Measurements from ENCODE around the gene LRRC51. TPM values are rescaled to one million over a fixed set of nuclear protein-coding genes. Genes with fewer than 3 reads are reported as not detected.
"Not testable (repeated sequence)": the region's sequence is repeated elsewhere in the genome, so short reads cannot be mapped to it uniquely, and the experiment has no call there.

LRRC51 gene
- total RNA-seq, 4 donors from 2014 or later, result 9.1 to 10.0 (median 9.2) TPM

- H3K4me1 ChIP-seq, result no peaks in the 10 kb centered on the region
- WGBS, result 70% methylated on average over 2 of the region's 2 CpGs
- peaks cover 0 to 3% (median 0%) of the 10 kb centered on the region in 4 donors for H3K27me3 ChIP-seq
- TF ChIP-seq POLR2AphosphoS5 (IDR thresholded peaks at IDR 0.05) (no peak), EP300 (IDR thresholded peaks at IDR 0.05) (no peak), CTCF (IDR thresholded peaks at IDR 0.05) (no peak), POLR2A (IDR thresholded peaks at IDR 0.05; ENCODE audit: low read depth) (no peak)
- no peaks in the 10 kb centered on the region for H3K9me3 ChIP-seq
- no peaks in the 10 kb centered on the region for H3K36me3 ChIP-seq
- intact Hi-C loops (cut with DNase I), result no loop called here
- no peak for DNase-seq (ENCODE audit: extremely low spot score)
- H3K4me3 ChIP-seq, result no peak overlapping the region
- H3K27ac ChIP-seq (replicated peaks in 1 of 4), result no peak overlapping the region
Measured at GRCh38 chr11:72127923-72128322, 47.3 kb downstream of the LRRC51 start.

GRCh38 chr11:72129381-72129780 lies 48.7 kb downstream of the LRRC51 start:
- no peaks in the 10 kb centered on the region for H3K4me1 ChIP-seq
- H3K9me3 ChIP-seq, result no peaks in the 10 kb centered on the region
- no peak overlapping the region for H3K4me3 ChIP-seq
- TF ChIP-seq CTCF (IDR thresholded peaks at IDR 0.05), result no peak
- TF ChIP-seq POLR2AphosphoS5 (IDR thresholded peaks at IDR 0.05), result no peak
- no peak for TF ChIP-seq EP300 (IDR thresholded peaks at IDR 0.05)
- no peak for TF ChIP-seq POLR2A (IDR thresholded peaks at IDR 0.05; ENCODE audit: low read depth)
- H3K27ac ChIP-seq (replicated peaks in 1 of 4), result no peak overlapping the region
- no peaks in the 10 kb centered on the region for H3K36me3 ChIP-seq
- intact Hi-C loops (cut with DNase I), result no loop called here
- WGBS, result 87% methylated on average over 3 of the region's 3 CpGs
- H3K27me3 ChIP-seq, result peaks cover 0 to 4% (median 0%) of the 10 kb centered on the region in 4 donors
- DNase-seq (ENCODE audit: extremely low spot score), result no peak

- peaks cover 0 to 7% (median 0%) of the 10 kb centered on the region in 4 donors for H3K27me3 ChIP-seq
- no peak for TF ChIP-seq CTCF (IDR thresholded peaks at IDR 0.05)
- no peak for TF ChIP-seq POLR2AphosphoS5 (IDR thresholded peaks at IDR 0.05)
- TF ChIP-seq POLR2A (IDR thresholded peaks at IDR 0.05; ENCODE audit: low read depth), result no peak
- TF ChIP-seq EP300 (IDR thresholded peaks at IDR 0.05), result no peak
- DNase-seq (ENCODE audit: extremely low spot score), result no peak
- intact Hi-C loops (cut with DNase I), result no loop called here
- H3K9me3 ChIP-seq, result no peaks in the 10 kb centered on the region
- no peak overlapping the region for H3K27ac ChIP-seq (replicated peaks in 1 of 4)
- no peaks in the 10 kb centered on the region for H3K36me3 ChIP-seq
- H3K4me1 ChIP-seq, result no peaks in the 10 kb centered on the region
- no peak overlapping the region for H3K4me3 ChIP-seq
- 76% methylated on average over 2 of the region's 2 CpGs for WGBS
Measured at GRCh38 chr11:72132646-72133045, 52.0 kb downstream of the LRRC51 start.

GRCh38 chr11:72135473-72135872 lies 54.8 kb downstream of the LRRC51 start, which contains the start of gene FOLR3:
FOLR3 (plus strand) TSS chr11:72135725; CDS start chr11:72135953, 228 bp downstream.
- H3K27me3 ChIP-seq; intact Hi-C loops (cut with DNase I); H3K27ac ChIP-seq (replicated peaks in 1 of 4); H3K4me3 ChIP-seq; H3K4me1 ChIP-seq; H3K36me3 ChIP-seq; H3K9me3 ChIP-seq; DNase-seq (ENCODE audit: extremely low spot score): not testable (repeated sequence)
- 94% methylated on average over 4 of the region's 4 CpGs for WGBS

- Histone ChIP-seq H3K27ac (replicated peaks in 1 of 4) (no peak overlapping the region), H3K4me3 (no peak overlapping the region), H3K27me3 (peaks cover 0 to 4% (median 0%) of the 10 kb centered on the region in 4 donors), H3K4me1 (no peaks in the 10 kb centered on the region), H3K9me3 (no peaks in the 10 kb centered on the region), H3K36me3 (no peaks in the 10 kb centered on the region)
- no peak for DNase-seq (ENCODE audit: extremely low spot score)
- TF ChIP-seq EP300 (IDR thresholded peaks at IDR 0.05), result no peak
- TF ChIP-seq POLR2A (IDR thresholded peaks at IDR 0.05; ENCODE audit: low read depth), result no peak
- TF ChIP-seq CTCF (IDR thresholded peaks at IDR 0.05), result no peak
- TF ChIP-seq POLR2AphosphoS5 (IDR thresholded peaks at IDR 0.05), result no peak
- intact Hi-C loops (cut with DNase I), result no loop called here
- 77% methylated on average over 10 of the region's 14 CpGs for WGBS
Measured at GRCh38 chr11:72135891-72136683, 55.4 kb downstream of the LRRC51 start.
